OCI-LY7 (cell line): ENCODE measurements around the gene TVP23A. TPM values are rescaled to one million over a fixed set of nuclear protein-coding genes. Genes with fewer than 3 reads are reported as not detected.

Source experiments
- BruUV-seq: library from RNA; stranded (reverse); fragments of 400-500 nt; replicated peaks from 2 replicates; lab custom pipeline; 2021; lab: Mats Ljungman, UMichigan
- CTCF ChIA-PET: fragments of 300-600 bp; sonication (Branson Sonifier 250); formaldehyde crosslinking; loops from one replicate; lab custom pipeline; 2022; ENCODE audit warnings: antibody characterized with exemption; ENCODE audit not compliant: unreplicated experiment; lab: Charles Lee
- POLR2A ChIA-PET: fragments of 300-600 bp; sonication (Branson Sonifier 250); formaldehyde crosslinking; loops from one replicate; lab custom pipeline; 2022; ENCODE audit warnings: antibody characterized with exemption; lab: Charles Lee
- DNase-seq: peaks from one replicate; pipeline ENCODE4 v3.0.0-alpha.2; 2015; ENCODE audit warnings: low spot score
- H2AFZ ChIP-seq: fragments of 200-600 bp; sonication (generic), shearing (Covaris generic); 2 replicates; pipeline ENCODE4 v1.6.1; 2014; ENCODE audit warnings: mild to moderate bottlenecking, antibody characterized with exemption, low read length, moderate library complexity
- H3K27ac ChIP-seq: fragments of 200-600 bp; sonication (generic); 2 replicates; pipeline ENCODE4 v1.5.1; 2014; ENCODE audit warnings: mixed run types, low read depth, mild to moderate bottlenecking, moderate library complexity, low read length, inconsistent platforms; ENCODE audit not compliant: poor library complexity, severe bottlenecking
- H3K36me3 ChIP-seq: fragments of 200-600 bp; sonication (generic); 2 replicates; pipeline ENCODE4 v1.6.1; 2014; ENCODE audit warnings: mild to moderate bottlenecking, antibody characterized with exemption, low read length, moderate library complexity, mixed read lengths; ENCODE audit not compliant: insufficient read depth
- H3K4me1 ChIP-seq: fragments of 200-600 bp; sonication (generic); 2 replicates; pipeline ENCODE4 v1.5.1; 2014; ENCODE audit warnings: mild to moderate bottlenecking, low read length; ENCODE audit not compliant: insufficient read depth, poor library complexity, severe bottlenecking
- H3K4me2 ChIP-seq: fragments of 200-600 bp; sonication (generic); 2 replicates; pipeline ENCODE4 v1.6.1; 2014; ENCODE audit warnings: mild to moderate bottlenecking, low read length
- H3K4me3 ChIP-seq: fragments of 200-600 bp; sonication (generic); 2 replicates; pipeline ENCODE4 v1.5.1; 2014; ENCODE audit warnings: mild to moderate bottlenecking, low read depth, low read length; ENCODE audit not compliant: poor library complexity, severe bottlenecking
- H3K79me2 ChIP-seq: fragments of 200-600 bp; sonication (generic); 2 replicates; pipeline ENCODE4 v1.6.1; 2016; ENCODE audit warnings: low read depth, mild to moderate bottlenecking, low read length, moderate library complexity, mixed read lengths; ENCODE audit not compliant: insufficient read depth
- H3K9me2 ChIP-seq: fragments of 200-600 bp; sonication (generic); 2 replicates; pipeline ENCODE4 v1.6.1; 2016; ENCODE audit warnings: mild to moderate bottlenecking, low read length, mixed read lengths; ENCODE audit not compliant: insufficient read depth
- H3K9me3 ChIP-seq: fragments of 200-600 bp; sonication (generic); 2 replicates; pipeline ENCODE4 v1.6.1; 2014; ENCODE audit warnings: mild to moderate bottlenecking, mixed run types, low read length, mixed read lengths
- H4K20me1 ChIP-seq: fragments of 200-600 bp; sonication (generic); 2 replicates; pipeline ENCODE4 v1.6.1; 2014; ENCODE audit warnings: mild to moderate bottlenecking, antibody characterized with exemption, low read length, moderate library complexity, mixed read lengths; ENCODE audit not compliant: insufficient read depth
- EZH2phosphoT487 ChIP-seq: fragments of 200-600 bp; sonication (generic); IDR thresholded peaks from 2 replicates; pipeline ENCODE4 v1.6.1; 2018; ENCODE audit warnings: low read depth, borderline replicate concordance, mild to moderate bottlenecking, mixed run types, antibody characterized with exemption, low read length, moderate library complexity, mixed read lengths
- intact Hi-C: fragments of 100-400 bp; cut with micrococcal nuclease; formaldehyde crosslinking; loops from one replicate; pipeline ENCODE4 v1.10.0; 2022; ENCODE audit not compliant: unreplicated experiment
- total RNA-seq, 2 experiments: library from RNA; depleted of rRNA in 1 of 2; stranded (reverse); fragments of >200 nt in 1 of 2; shearing (Covaris generic) in 1 of 2; gene quantifications; 2 replicates each; pipeline ENCODE4 v1.2.3, GENCODE V29; 2014 to 2022
- TF ChIP-seq, protein P1 (sequence below): fragments of 200-600 bp; sonication (generic); conservative IDR thresholded peaks from 2 replicates; pipeline ENCODE4 v1.5.1; 2014; ENCODE audit warnings: mild to moderate bottlenecking, antibody characterized with exemption, low read length, moderate library complexity, mixed read lengths

TVP23A gene
- total RNA-seq, 2 experiments from 2014 or later: 0.57 TPM; not detected in 1

DNA sequence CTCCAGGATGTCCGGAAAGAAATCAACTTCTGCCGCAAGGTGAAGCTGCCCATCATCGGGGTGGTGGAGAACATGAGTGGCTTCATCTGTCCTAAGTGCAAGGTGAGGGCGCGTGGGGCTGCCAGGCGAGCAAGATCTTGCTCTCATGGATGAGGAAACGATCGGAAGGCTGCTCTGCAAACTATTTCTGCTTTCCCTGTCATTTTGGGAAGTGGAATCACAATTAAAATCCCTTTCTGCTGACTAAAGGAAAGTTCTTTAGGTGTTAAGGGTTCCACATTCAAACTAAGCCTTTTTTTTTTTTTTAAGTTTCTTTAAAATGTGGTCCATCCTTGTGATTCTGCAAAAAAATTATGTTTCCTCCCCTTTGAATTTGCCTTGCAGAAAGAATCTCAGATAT lies 57.2 kb downstream of the TVP23A start:
- no TSS peak for BruUV-seq
- no peaks in the 10 kb centered on the region for H3K4me1 ChIP-seq
- H3K4me3 ChIP-seq: no peak overlapping the region
- ChIA-PET CTCF (no interaction called here), POLR2A (no interaction called here)
- intact Hi-C loops: no loop called here
- no peaks in the 10 kb centered on the region for H4K20me1 ChIP-seq
- H3K79me2 ChIP-seq: no peaks in the 10 kb centered on the region
- no peak overlapping the region for H2AFZ ChIP-seq
- TF ChIP-seq EZH2phosphoT487: no peak
- TF ChIP-seq, protein P1, sequence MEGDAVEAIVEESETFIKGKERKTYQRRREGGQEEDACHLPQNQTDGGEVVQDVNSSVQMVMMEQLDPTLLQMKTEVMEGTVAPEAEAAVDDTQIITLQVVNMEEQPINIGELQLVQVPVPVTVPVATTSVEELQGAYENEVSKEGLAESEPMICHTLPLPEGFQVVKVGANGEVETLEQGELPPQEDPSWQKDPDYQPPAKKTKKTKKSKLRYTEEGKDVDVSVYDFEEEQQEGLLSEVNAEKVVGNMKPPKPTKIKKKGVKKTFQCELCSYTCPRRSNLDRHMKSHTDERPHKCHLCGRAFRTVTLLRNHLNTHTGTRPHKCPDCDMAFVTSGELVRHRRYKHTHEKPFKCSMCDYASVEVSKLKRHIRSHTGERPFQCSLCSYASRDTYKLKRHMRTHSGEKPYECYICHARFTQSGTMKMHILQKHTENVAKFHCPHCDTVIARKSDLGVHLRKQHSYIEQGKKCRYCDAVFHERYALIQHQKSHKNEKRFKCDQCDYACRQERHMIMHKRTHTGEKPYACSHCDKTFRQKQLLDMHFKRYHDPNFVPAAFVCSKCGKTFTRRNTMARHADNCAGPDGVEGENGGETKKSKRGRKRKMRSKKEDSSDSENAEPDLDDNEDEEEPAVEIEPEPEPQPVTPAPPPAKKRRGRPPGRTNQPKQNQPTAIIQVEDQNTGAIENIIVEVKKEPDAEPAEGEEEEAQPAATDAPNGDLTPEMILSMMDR: no peak
- H3K27ac ChIP-seq: no peak overlapping the region
- no peak overlapping the region for H3K4me2 ChIP-seq
- no peaks in the 10 kb centered on the region for H3K9me3 ChIP-seq
- no peaks in the 10 kb centered on the region for H3K9me2 ChIP-seq
- H3K36me3 ChIP-seq: peaks cover 85% of the 10 kb centered on the region
- no peak for DNase-seq

DNA sequence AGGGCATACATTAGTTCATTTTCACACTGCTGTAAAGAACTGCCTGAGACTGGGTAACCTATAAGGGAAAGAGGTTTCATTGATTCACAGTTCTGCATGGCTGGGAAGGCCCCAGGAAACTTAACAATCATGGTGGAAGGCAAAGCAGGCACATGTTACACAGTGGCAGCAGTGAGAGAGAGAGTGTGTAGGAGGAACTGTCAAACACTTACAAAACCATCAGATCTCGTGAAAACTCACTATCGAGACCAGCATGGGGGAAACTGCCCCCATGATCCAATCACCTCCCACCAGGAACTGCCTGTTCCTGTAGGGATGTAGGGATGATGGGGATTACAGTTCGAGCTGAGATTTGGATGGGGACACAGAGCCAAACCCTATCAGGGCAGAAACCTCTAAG lies 57.7 kb downstream of the TVP23A start:
- CTCF ChIA-PET: no interaction called here
- no peak overlapping the region for H2AFZ ChIP-seq
- no peaks in the 10 kb centered on the region for H4K20me1 ChIP-seq
- peaks cover 87% of the 10 kb centered on the region for H3K36me3 ChIP-seq
- H3K4me3 ChIP-seq: no peak overlapping the region
- H3K9me2 ChIP-seq: no peaks in the 10 kb centered on the region
- intact Hi-C loops: no loop called here
- no TSS peak for BruUV-seq
- TF ChIP-seq, protein P1: no peak
- TF ChIP-seq EZH2phosphoT487: no peak
- H3K4me1 ChIP-seq: no peaks in the 10 kb centered on the region
- H3K79me2 ChIP-seq: no peaks in the 10 kb centered on the region
- no peak overlapping the region for H3K27ac ChIP-seq
- POLR2A ChIA-PET: no interaction called here
- DNase-seq: no peak
- H3K9me3 ChIP-seq: no peaks in the 10 kb centered on the region
- no peak overlapping the region for H3K4me2 ChIP-seq

DNA sequence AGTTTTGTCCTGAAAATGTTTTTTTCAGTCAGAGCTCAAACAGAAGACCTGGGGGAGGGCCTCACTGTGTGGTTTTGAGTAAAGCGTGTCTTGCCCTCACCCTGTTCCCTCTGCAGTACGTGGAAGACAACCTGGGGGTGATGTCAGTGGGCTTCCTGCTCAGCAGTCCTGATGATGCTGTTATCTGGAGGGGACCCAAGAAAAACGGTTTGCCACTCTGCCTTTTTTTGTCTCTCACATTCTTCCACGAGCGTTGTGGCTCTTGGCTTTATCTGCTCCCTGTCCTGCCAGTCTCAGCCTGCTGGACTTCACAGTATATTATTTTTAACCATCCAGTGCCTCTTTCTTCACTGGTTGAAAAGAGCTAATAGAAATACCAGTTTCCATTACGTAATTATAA lies 62.0 kb downstream of the TVP23A start:
- H3K36me3 ChIP-seq: peaks cover 72% of the 10 kb centered on the region
- POLR2A ChIA-PET: interaction anchor here (0.6 to 0.7 kb wide), 2 partner anchors 162 to 1608 kb away, joined by 3 read pairs; no protein-coding TSS in a partner anchor
- no peak overlapping the region for H3K4me2 ChIP-seq
- H3K4me3 ChIP-seq: no peak overlapping the region
- no peaks in the 10 kb centered on the region for H3K79me2 ChIP-seq
- TF ChIP-seq EZH2phosphoT487: no peak
- TF ChIP-seq, protein P1: no peak
- H3K4me1 ChIP-seq: peaks cover 19% of the 10 kb centered on the region
- H4K20me1 ChIP-seq: no peaks in the 10 kb centered on the region
- no TSS peak for BruUV-seq
- H2AFZ ChIP-seq: no peak overlapping the region
- CTCF ChIA-PET: no interaction called here
- H3K27ac ChIP-seq: no peak overlapping the region
- no peak for DNase-seq
- intact Hi-C loops: no loop called here
- no peaks in the 10 kb centered on the region for H3K9me3 ChIP-seq
- no peaks in the 10 kb centered on the region for H3K9me2 ChIP-seq
